ENCODE data around the gene GRM7. TPM values are rescaled to one million over a fixed set of nuclear protein-coding genes. Genes with fewer than 3 reads are reported as not detected.

Gene GRM7
- total and polyA plus RNA-seq, 9 donors: 0.18 to 0.85 (median 0.26) TPM; not detected in 3

DNA sequence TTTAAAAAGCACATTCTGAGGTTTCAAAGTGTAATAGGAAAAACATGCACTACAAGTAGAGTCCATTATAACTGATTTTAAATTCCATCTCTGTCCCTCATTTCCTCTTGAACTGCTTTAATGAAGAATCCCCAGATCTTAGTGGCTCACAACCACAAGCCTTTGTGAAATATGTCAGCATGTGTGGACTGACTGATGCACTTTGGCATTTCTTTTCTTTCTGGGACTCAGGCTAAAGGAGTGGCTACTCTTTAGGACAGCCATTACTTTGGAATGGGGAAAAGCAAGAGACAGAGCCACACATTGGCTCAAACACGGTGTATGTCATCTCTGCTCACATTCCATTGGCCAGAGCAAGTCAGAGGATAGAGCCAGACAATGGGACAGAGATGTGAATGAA lies 139.6 kb downstream of the GRM7 start:
- WGBS, 3 donors: 79 to 87% (median 82%) methylated on average over 1 of the region's 1 CpG
- intact Hi-C loops (cut with DNase I): no loop called here
- DNase-seq: no peak
- no peak overlapping the region for H3K4me3 ChIP-seq
- no peaks in the 10 kb centered on the region for H3K36me3 ChIP-seq
- TF ChIP-seq, protein P1, sequence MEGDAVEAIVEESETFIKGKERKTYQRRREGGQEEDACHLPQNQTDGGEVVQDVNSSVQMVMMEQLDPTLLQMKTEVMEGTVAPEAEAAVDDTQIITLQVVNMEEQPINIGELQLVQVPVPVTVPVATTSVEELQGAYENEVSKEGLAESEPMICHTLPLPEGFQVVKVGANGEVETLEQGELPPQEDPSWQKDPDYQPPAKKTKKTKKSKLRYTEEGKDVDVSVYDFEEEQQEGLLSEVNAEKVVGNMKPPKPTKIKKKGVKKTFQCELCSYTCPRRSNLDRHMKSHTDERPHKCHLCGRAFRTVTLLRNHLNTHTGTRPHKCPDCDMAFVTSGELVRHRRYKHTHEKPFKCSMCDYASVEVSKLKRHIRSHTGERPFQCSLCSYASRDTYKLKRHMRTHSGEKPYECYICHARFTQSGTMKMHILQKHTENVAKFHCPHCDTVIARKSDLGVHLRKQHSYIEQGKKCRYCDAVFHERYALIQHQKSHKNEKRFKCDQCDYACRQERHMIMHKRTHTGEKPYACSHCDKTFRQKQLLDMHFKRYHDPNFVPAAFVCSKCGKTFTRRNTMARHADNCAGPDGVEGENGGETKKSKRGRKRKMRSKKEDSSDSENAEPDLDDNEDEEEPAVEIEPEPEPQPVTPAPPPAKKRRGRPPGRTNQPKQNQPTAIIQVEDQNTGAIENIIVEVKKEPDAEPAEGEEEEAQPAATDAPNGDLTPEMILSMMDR (IDR thresholded peaks at IDR 0.05): no peak
- TF ChIP-seq POLR2A (IDR thresholded peaks at IDR 0.05) (no peak), EP300 (IDR thresholded peaks at IDR 0.05) (no peak)
- H3K27me3 ChIP-seq: no peaks in the 10 kb centered on the region
- no peaks in the 10 kb centered on the region for H3K9me3 ChIP-seq
- H3K4me1 ChIP-seq (ENCODE audit: insufficient read depth): no peaks in the 10 kb centered on the region
- no peak overlapping the region for H3K27ac ChIP-seq

DNA sequence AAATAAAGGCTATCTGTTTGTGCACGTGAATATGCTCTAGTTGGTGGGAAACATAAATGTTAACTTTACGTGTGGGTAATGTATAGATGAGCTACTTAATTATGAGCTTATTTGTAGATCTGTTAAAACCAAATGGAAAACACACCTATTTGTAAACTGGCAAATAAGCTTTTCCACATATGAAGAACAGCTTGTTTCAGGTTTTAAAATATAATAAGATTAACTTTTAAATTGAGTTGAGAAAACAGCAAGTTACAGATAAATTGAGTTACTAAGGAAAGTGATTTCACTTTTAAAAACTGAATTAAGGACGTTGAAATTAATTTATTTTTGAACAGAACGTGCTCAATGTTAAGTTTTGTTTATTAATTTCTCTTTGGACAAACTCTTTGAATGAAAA lies 140.5 kb downstream of the GRM7 start:
- intact Hi-C loops (cut with DNase I): no loop called here
- Histone ChIP-seq H3K27ac (no peak overlapping the region), H3K4me3 (no peak overlapping the region), H3K4me1 (ENCODE audit: insufficient read depth) (no peaks in the 10 kb centered on the region), H3K36me3 (no peaks in the 10 kb centered on the region), H3K27me3 (no peaks in the 10 kb centered on the region), H3K9me3 (no peaks in the 10 kb centered on the region)
- no peak for DNase-seq
- TF ChIP-seq POLR2A (IDR thresholded peaks at IDR 0.05) (no peak), EP300 (IDR thresholded peaks at IDR 0.05) (no peak)
- TF ChIP-seq, protein P1 (IDR thresholded peaks at IDR 0.05): no peak
- 59 to 71% (median 64%) methylated on average over 4 of the region's 4 CpGs for WGBS, 3 donors

GRCh38 chr3:7015683-7016440 lies 154.9 kb downstream of the GRM7 start:
- no peak for DNase-seq
- Histone ChIP-seq H3K4me1 (ENCODE audit: insufficient read depth) (no peaks in the 10 kb centered on the region), H3K9me3 (no peaks in the 10 kb centered on the region), H3K36me3 (no peaks in the 10 kb centered on the region), H3K4me3 (no peak overlapping the region), H3K27me3 (no peaks in the 10 kb centered on the region), H3K27ac (no peak overlapping the region)
- TF ChIP-seq EP300 (IDR thresholded peaks at IDR 0.05): no peak
- TF ChIP-seq, protein P1 (IDR thresholded peaks at IDR 0.05): no peak
- no peak for TF ChIP-seq POLR2A (IDR thresholded peaks at IDR 0.05)
- intact Hi-C loops (cut with DNase I): no loop called here
- WGBS, 3 donors: 91 to 93% (median 93%) methylated on average over 5 of the region's 5 CpGs

- H3K27ac ChIP-seq: no peak overlapping the region
- no peaks in the 10 kb centered on the region for H3K4me1 ChIP-seq (ENCODE audit: insufficient read depth)
- WGBS, 3 donors: 51 to 55% (median 51%) methylated on average over 3 of the region's 3 CpGs
- intact Hi-C loops (cut with DNase I): no loop called here
- H3K36me3 ChIP-seq: no peaks in the 10 kb centered on the region
- DNase-seq: no peak
- no peaks in the 10 kb centered on the region for H3K9me3 ChIP-seq
- H3K4me3 ChIP-seq: no peak overlapping the region
- no peaks in the 10 kb centered on the region for H3K27me3 ChIP-seq
- no peak for TF ChIP-seq EP300 (IDR thresholded peaks at IDR 0.05)
- no peak for TF ChIP-seq POLR2A (IDR thresholded peaks at IDR 0.05)
- TF ChIP-seq, protein P1 (IDR thresholded peaks at IDR 0.05): no peak
Observed at GRCh38 chr3:7025581-7026300, 164.8 kb downstream of the GRM7 start.
